Mucosa of descending colon (tissue), 3 donors: ENCODE data around the gene ACSF2. TPM values are rescaled to one million over a fixed set of nuclear protein-coding genes. Genes with fewer than 3 reads are reported as not detected.

ENCODE experiments used
- ATAC-seq: fragments of 200-7000 bp; cut with Tn5 transposase; one replicate; pipeline ENCODE4 v1.9.1; 2020; ENCODE audit warnings: mild to moderate bottlenecking, moderate library complexity
- DNase-seq, 3 donors: peaks; one replicate each; pipeline ENCODE4 v3.0.0-alpha.2; 2020
- H3K36me3 ChIP-seq: fragments of 200-600 bp; one replicate; pipeline ENCODE4 v1.8.0; 2021; ENCODE audit warnings: low read depth, mild to moderate bottlenecking
- H3K4me1 ChIP-seq: fragments of 200-600 bp; one replicate; pipeline ENCODE4 v1.8.0; 2021; ENCODE audit warnings: low read depth, mild to moderate bottlenecking
- H3K4me3 ChIP-seq: fragments of 200-600 bp; one replicate; pipeline ENCODE4 v1.8.0; 2021; ENCODE audit warnings: mild to moderate bottlenecking
- H3K9me3 ChIP-seq: fragments of 200-600 bp; one replicate; pipeline ENCODE4 v1.8.0; 2021; ENCODE audit warnings: mild to moderate bottlenecking
- CTCF ChIP-seq: fragments of 200-600 bp; IDR thresholded peaks from one replicate; pipeline ENCODE4 v1.8.0; 2022; ENCODE audit warnings: antibody characterized with exemption, mild to moderate bottlenecking
- intact Hi-C, 2 donors: fragments of 100-400 bp; cut with DNase I in 1 of 2; cut with micrococcal nuclease in 1 of 2; formaldehyde crosslinking; loops; one replicate each; pipeline versions ENCODE4 v1.11.0 to v1.11.1; 2022; cut with DNase I, micrococcal nuclease
- total RNA-seq, 3 donors: library from RNA; stranded (reverse); fragmentation: NEBNext Ultra II Directional in 2 of 3; extraction: Animal tissue kit (Norgen Biotek cat#: 25700) in 2 of 3; gene quantifications; one replicate each; pipeline versions ENCODE4 v1.2.1 to v1.2.4, GENCODE V29; 2021 to 2023
- donor health status: DM: no; HTN: no; CAD: no; lungs with moderate emphysema.
- donor health status: DM: no; HTN: no; CAD: no.
- donor health status: DM: no; HTN: yes; CAD: no.

Gene ACSF2
- total RNA-seq, 3 donors from 2014 or later = 79.7 to 246 (median 99.4) TPM

- no peaks in the 10 kb centered on the region for H3K9me3 ChIP-seq
- peak in 2 of 3 donors; percentile 40 to 43 for DNase-seq
- no peak for TF ChIP-seq CTCF
- no peaks in the 10 kb centered on the region for H3K36me3 ChIP-seq
- peak; percentile 93 for ATAC-seq
- H3K4me3 ChIP-seq = no peak overlapping the region
- peaks cover 5% of the 10 kb centered on the region for H3K4me1 ChIP-seq
- intact Hi-C loops = no loop called here
These were observed 72.2 kb downstream of the ACSF2 start for GRCh38 chr17:50498021-50498874.

- no peak overlapping the region for H3K4me3 ChIP-seq
- TF ChIP-seq CTCF = no peak
- DNase-seq (no peak), ATAC-seq (no peak)
- no peaks in the 10 kb centered on the region for H3K36me3 ChIP-seq
- H3K9me3 ChIP-seq = no peaks in the 10 kb centered on the region
- intact Hi-C loops = no loop called here
- peaks cover 6% of the 10 kb centered on the region for H3K4me1 ChIP-seq
These were observed 73.3 kb downstream of the ACSF2 start for GRCh38 chr17:50499270-50499669.

- ATAC-seq (no peak), DNase-seq (no peak)
- no peak for TF ChIP-seq CTCF
- Histone ChIP-seq H3K4me3 (no peak overlapping the region), H3K4me1 (peaks cover 8% of the 10 kb centered on the region), H3K9me3 (no peaks in the 10 kb centered on the region), H3K36me3 (no peaks in the 10 kb centered on the region)
- intact Hi-C loops = no loop called here
These were observed 73.7 kb downstream of the ACSF2 start for GRCh38 chr17:50499721-50500120.

- peak in 2 of 3 donors; percentile 24 to 76 for DNase-seq
- Histone ChIP-seq H3K4me3 (no peak overlapping the region), H3K4me1 (peaks cover 8% of the 10 kb centered on the region), H3K9me3 (no peaks in the 10 kb centered on the region), H3K36me3 (no peaks in the 10 kb centered on the region)
- TF ChIP-seq CTCF = no peak
- ATAC-seq = no peak
- intact Hi-C loops = no loop called here
These were observed 75.0 kb downstream of the ACSF2 start for GRCh38 chr17:50501054-50501453.

GRCh38 chr17:50502301-50502990, 76.4 kb downstream of the ACSF2 start:
- Histone ChIP-seq H3K4me3 (no peak overlapping the region), H3K4me1 (peaks cover 8% of the 10 kb centered on the region), H3K36me3 (no peaks in the 10 kb centered on the region), H3K9me3 (no peaks in the 10 kb centered on the region)
- intact Hi-C loops = no loop called here
- no peak for TF ChIP-seq CTCF
- ATAC-seq = no peak
- DNase-seq = peak in 1 of 3 donors; percentile 33
